ENCODE results near the gene CTSV.
"Not testable (repeated sequence)": the region's sequence is repeated elsewhere in the genome, so short reads cannot be mapped to it uniquely, and the experiment has no call there.

Gene CTSV

DNA sequence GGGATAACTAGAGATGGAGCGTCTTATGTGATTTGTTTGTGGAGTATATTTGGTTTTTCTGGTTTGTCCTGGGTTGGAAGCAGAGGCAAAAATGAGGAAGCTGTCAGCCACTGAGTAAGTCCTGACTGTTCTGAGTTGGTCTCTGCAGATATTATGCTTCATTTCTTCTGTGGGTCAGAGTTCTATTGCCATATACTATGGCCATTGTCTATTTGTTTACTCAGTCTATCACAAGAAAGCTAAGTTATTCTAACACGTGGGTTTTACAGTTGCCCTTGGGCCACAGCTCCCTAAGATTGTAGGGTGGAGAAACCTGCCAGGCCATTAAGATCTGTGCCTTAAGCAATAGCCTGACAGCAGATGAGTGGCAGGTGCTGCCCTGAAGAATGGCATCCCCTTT lies 3.0 kb upstream of the CTSV start:
- DNase-seq (ENCODE audit: low read depth in 2 of 2) = no peak

DNA sequence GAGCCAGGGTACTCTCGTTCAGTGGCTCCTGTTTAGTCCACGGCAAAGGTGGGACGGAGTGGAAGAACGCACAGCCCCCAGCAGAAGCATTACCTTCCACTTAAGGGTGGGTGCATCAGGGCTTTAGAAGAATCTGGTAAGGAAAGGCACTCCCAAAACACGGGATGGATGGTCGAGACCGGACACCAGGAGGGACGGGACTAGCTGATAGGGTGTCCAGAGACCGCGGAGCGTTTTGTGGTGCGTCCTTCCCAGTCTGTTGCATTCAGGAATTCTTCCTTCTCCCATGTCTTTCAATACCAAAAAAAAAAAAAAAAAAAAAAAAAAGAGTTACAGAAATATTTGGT lies 545 bp upstream of the CTSV start:
- DNase-seq (ENCODE audit: low read depth in 2 of 2) = no peak

DNA sequence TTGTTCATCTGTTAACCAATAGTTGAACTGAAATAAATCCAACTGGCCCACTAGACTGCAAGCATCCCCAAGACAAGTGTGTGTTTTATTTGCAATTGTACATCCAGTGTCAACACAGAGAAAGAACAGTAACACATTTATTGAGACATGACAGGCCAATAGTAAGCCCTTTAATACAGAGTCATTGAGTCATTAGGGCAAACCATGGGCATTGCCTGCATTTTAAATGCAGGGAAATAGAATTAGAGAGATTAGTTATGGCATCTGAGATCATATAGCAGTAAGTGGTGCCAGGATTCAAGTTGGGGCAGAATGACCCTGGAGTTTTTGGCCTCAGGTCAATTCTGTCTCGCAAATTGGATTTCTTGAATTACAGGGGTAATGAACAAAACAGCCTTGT lies 15.4 kb downstream of the CTSV start:
- not testable (repeated sequence) for DNase-seq (ENCODE audit: low read depth in 2 of 2)

DNA sequence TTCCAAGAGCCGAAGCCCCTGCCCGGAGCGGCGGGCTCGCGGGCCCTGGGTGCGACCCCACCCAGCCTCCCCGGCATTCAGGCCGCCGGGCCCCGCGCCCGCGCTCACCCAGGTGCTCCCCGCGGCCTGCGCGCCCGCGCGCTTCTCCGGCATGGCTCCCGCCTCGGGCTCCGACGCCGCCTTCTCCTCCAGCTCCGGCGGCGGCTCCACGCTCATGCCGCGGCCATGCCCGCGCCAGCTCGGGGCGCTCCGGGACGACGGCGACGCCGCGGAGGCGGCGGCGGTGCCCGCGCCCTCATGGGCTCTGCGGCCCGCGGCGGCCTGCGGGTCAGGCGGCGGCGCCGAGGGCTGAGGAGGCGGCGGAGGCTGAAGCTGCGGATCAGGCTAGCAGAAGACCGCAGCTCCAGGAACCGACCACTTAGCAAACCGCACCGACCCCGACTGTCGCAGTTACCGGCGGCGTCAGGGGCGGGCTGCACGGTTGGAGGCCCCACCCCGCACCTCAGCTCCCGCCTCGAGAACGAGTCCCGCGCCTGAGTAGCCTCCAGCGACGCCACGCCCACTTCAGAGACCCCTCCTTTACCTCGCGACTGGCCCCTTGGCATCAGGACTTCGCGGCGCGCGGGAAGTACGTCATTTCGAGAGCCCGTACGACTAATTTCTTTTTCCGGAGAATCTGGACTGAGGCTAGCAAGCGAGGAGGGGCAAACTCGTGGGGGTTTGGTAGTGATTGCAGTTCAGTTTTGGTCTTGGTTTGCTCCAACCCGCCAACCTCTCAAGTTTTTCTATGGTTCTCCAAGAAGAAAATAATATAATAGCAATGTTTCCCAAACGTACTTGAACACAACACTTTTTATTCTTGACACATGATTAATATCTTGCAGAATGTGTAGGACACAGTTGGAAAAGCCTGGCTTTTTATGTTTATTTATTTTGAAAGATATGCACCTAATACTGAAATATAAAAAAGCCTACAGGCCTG lies 25.5 kb downstream of the CTSV start:
- DNase-seq (ENCODE audit: low read depth in 2 of 2) = peak; percentile 39 to 48

DNA sequence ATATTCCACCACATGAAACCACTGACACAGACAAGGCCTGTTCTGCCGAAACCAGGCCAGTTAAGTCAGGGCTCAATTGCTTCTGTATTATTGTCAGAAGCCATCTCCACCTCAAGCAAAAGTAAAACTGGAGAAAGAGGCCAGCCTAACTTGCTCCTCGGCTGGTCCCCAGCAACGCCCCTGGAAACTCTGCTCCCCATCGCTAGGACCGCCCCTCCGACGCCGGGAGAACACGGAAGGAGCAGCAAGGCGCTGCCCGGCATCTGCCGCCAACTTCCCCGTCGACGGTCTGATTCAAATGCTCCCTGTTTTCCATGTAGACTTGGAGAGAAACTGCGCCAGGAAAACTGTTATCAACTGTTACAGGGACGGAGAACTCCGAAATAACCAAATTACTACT lies 26.3 kb downstream of the CTSV start:
- DNase-seq (ENCODE audit: low read depth in 2 of 2) = not testable (repeated sequence)

DNA sequence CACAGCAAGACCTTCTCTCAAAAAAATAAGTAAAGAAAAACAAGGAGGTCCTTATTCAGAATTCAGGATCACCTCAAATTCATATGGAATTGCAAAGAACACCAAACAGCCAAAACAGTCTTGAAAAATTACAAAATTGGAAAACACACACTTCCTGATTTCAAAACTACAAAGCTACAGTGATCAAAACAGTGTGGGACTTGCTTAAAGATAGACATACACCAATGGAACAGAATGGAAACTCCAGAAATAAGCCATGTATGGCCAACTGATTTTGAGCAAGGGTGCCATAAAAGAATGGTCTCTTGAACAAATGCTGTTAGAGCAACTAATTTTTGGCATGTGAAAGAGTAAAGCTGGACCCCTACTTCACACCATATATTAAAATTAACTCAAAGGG lies 36.7 kb downstream of the CTSV start:
- not testable (repeated sequence) for DNase-seq (ENCODE audit: low read depth in 2 of 2)

DNA sequence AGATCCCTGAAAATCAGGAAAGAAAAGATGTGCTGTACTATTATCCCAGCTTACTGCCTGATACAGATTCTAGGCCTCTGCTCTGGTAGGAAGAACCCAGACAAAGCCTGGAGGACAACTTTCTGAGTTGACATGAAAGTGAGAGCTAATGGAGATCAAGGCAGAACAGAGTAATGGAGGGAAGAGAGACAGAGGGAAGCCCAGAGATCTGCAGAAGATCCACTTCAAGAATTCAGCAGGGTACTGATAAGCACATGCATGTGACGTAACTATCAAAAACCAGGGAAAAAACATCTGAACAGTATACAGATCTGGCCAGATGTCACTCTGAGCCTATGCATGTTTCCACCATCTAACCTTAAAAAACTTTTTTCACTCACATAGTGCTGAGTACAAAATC lies 37.6 kb downstream of the CTSV start:
- DNase-seq (ENCODE audit: low read depth in 2 of 2) = not testable (repeated sequence)

DNA sequence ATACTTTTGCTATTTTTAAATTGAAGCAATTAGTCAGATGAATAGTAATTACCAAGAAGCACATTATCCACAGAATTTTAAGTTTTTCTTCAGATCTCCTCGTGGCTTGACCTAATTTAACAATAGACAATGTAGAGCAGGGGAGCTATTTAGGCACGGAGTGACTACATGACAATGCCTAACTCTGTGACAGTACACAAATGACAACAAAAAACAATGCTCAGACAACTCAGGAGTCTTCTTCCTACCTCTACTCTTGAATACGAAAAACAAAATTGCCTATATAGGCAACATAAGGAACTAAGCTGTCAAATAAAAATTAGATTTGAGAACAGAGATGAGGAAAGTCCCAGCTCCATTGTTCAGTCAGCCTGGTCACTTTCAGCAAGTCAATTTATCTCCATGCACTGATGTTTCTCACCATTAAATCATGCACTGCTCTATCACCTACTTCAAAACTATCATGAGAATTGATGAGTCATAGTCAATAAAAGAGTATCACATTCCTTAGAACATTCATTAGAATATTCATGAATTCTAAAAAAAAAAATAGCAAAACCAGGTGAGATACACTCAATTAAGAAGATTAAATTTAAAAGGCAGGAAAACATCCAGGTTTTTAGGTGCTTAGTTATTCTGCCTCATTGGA lies 38.7 kb downstream of the CTSV start:
- DNase-seq (ENCODE audit: low read depth in 2 of 2) = not testable (repeated sequence)

DNA sequence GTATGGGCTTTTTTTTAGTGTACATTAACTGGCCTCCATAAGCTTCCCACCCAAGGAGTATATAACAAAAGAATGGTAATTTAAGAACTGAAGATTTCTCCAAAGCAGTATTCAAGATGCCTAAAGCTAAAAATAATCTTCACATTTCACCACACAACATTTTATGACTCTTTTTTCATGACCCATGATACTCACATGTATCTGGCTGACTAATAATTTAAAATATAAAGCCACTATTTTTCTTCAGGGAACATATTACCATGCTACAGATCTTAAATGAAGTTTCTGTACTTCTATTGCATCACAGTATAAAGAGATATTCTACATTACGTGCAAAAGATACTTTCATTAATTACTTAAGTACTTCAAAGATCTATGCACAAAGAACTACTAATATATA lies 39.2 kb downstream of the CTSV start:
- DNase-seq (ENCODE audit: low read depth in 2 of 2) = not testable (repeated sequence)

DNA sequence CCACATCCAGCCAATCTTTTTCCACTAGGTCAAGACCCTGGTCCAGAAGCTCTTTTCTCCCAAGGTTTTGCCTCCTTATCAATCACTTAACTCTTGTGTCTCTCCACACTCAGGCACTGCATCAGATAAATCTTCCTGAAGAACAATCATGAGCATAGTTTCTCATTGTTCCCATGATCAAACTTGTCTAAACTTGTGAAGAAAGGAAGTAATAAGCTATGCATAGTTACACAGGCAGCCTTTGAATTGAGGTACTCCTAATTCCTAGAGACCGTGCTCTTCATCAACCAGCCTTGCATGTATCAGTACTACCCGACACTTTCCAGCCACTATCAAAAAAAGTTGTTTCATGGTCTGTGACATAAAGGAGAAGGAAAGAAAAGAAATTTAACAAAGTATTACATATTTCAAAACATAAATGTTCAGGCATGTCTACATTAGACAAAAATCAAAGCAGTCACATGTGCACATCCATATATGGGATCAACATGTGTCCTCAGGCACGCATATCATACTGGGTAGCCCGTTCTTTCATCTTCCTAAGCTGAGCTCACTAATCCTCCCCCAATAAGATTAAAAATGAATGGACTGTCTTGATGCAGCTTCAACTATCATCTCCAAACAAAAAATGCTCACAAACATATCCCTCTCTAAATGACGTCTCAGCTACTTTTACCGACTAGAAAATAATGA lies 41.8 kb downstream of the CTSV start:
- DNase-seq (ENCODE audit: low read depth in 2 of 2) = not testable (repeated sequence)

DNA sequence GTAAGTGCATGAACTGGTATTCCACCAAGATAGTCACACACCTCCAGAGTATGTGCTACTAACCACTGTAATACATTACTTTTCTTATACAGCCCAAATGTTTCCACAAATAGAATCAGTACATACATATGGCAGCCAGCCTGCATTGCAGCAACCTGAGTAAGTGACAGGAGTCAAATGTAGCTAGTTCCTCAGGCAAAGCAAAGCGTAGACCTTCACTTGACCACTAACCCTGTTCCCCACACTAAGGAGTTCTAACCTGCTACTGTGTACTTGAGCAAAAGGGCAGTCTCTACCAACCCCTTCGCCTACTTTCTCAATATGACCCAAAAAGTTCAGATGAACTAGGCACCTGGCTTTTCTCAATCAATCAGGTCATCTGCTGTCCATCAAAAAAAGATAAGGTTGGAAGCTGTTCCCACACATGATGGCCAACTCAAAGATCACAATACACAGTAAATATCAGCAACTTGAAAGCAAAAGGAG lies 44.4 kb downstream of the CTSV start:
- DNase-seq (ENCODE audit: low read depth in 2 of 2) = not testable (repeated sequence)

DNA sequence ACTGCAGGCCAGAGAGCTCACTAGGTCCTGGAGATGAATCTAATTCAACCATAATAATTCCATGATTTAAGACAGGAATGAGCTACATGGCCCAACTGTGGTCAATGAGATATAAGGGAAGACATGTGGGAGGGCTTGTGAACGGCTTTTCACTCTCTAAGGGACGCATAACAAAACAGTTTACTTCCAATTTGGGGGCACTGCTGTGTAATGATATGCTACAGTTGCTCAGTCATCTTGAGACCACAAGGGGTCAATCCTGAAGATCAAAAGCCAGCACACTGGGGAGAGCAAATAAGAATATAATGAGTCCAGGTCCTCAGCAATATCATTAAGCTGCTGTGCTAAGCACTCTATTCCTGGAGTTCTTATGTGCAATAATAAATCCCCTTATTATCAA lies 46.6 kb downstream of the CTSV start:
- not testable (repeated sequence) for DNase-seq (ENCODE audit: low read depth in 2 of 2)

DNA sequence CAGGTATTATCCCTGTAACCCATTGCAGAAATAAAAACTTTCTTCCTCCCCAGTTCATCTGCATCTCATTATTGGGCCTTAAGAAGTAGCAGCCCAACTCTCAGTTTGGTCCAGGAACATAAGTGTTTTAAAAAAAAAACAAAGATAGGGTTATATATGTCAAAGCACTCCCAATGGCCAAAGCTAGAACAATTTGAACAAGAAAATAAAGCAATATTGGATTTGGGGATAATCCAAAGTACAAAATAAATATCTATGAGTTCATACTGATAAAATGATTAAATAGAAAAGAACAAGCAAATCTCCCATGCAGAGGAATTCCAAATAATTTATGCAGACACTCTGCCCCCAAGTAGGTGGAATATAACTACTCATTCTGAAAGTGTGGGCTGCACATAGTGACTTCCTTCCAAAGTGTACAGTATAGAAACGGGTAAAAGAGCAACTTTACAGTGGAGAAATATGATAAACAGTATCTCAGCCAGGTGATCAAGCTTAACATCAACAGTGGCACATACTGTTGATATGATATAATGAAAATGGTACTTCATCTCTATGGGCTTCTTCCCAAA lies 49.1 kb downstream of the CTSV start:
- not testable (repeated sequence) for DNase-seq (ENCODE audit: low read depth in 2 of 2)

DNA sequence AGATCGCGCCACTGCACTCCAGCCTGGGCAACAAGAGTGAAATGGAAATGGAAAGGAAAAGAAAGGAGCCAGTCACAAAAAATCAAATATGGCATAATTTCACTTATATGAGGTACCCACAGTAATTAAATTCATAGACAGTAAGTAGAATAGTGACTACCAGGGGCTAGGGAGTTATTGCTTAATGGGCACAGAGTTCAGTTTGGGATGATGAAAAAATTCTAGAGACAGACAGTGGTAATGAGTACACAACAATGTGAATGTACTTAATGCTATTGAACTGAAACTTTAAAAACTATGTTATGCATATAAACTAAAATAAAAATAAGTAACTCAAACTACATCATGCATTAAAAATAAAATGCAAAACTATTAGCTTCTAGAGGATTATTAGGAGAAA lies 54.1 kb downstream of the CTSV start:
- not testable (repeated sequence) for DNase-seq (ENCODE audit: low read depth in 2 of 2)

DNA sequence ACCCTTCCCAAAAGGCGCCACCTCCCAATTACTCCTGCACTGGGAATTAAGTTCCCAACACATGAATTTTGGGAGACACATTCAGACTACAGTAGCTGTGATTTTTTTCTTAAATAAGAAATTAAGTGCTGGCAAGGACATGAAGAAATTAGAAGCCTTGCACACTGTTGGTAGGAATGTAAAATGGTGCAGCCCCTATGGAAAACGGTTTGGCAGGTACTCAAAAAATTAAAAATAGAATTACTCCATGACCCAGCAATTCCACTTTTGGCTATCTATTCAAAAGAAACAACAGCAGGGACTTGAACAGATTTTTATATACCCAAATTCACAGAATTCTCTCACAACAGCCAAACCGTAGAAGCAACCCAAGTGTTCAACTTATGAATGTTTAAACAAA lies 54.8 kb downstream of the CTSV start:
- not testable (repeated sequence) for DNase-seq (ENCODE audit: low read depth in 2 of 2)

DNA sequence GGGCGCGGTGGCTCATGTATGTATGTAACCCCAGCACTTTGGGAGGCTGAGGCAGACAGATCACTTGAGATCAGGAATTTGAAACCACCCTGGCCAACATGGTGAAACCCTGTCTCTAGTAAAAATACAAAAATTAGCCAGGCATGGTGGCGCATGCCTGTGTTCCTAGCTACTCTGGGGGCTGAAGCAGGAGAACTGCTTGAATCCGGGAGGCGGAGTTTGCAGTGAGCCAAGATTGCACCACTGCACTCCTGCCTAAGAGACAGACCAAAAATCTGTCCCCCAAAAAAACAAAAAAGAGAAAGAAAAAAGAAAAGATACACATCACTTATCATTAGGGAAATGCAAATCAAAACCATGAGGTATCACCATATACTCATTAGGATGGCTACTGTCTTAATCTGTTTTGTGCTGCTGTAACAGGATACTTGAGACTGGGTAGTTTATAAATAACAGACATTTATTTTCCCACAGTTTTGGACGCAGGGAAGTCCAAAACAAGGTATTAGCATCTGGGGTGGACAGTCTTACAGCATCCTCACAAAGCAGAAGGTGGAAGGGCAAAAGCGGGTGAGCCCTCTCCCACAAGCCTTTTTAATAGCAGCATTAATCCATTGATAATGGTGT lies 55.3 kb downstream of the CTSV start:
- DNase-seq (ENCODE audit: low read depth in 2 of 2) = not testable (repeated sequence)

Measured in stimulated activated CD8-positive, alpha-beta memory T cell treated with anti-CD3 and anti-CD28 coated beads, Interleukin-2, amount 100 ng/mL, for 1 hour (primary cell).